Measurements from ENCODE around the gene ENPP6.
"Not testable (repeated sequence)": the region's sequence is repeated elsewhere in the genome, so short reads cannot be mapped to it uniquely, and the experiment has no call there.

The ENPP6 gene

GRCh38 chr4:184215709-184216328, 1.9 kb downstream of the ENPP6 start:
- H3K9me3 ChIP-seq (replicated peaks; ENCODE audit: insufficient read depth, low read length), result no peaks in the 10 kb centered on the region
- no peaks in the 10 kb centered on the region for H3K9me2 ChIP-seq (replicated peaks; ENCODE audit: insufficient read depth, low read length)
- no peaks in the 10 kb centered on the region for H3K36me3 ChIP-seq (replicated peaks; ENCODE audit: insufficient read depth, low read length)
- no peak overlapping the region for H3K4me3 ChIP-seq (ENCODE audit: low read length)
- no peak overlapping the region for H3K27ac ChIP-seq (ENCODE audit: low read length)
- no peaks in the 10 kb centered on the region for H3K27me3 ChIP-seq (replicated peaks; ENCODE audit: insufficient read depth, low read length)
- no peak for DNase-seq
- no peak overlapping the region for H2AFZ ChIP-seq (ENCODE audit: low read length)
- TF ChIP-seq CTCF (IDR thresholded peaks at IDR 0.05; ENCODE audit: low read length) (no peak), EZH2phosphoT487 (IDR thresholded peaks at IDR 0.05; ENCODE audit: low read length) (no peak), EZH2 (optimal IDR thresholded peaks at IDR 0.05; ENCODE audit: low read depth, low read length) (no peak)
- H3K4me2 ChIP-seq (ENCODE audit: low read depth, low read length), result no peak overlapping the region
- H3K79me2 ChIP-seq (ENCODE audit: low read length), result no peaks in the 10 kb centered on the region
- H3K4me1 ChIP-seq (ENCODE audit: low read length), result no peaks in the 10 kb centered on the region
- no peaks in the 10 kb centered on the region for H3F3A ChIP-seq (ENCODE audit: insufficient read depth, low read length)
- H4K20me1 ChIP-seq (ENCODE audit: insufficient read depth, low read length), result no peaks in the 10 kb centered on the region
- H3K9ac ChIP-seq (ENCODE audit: low read length), result no peak overlapping the region

DNA sequence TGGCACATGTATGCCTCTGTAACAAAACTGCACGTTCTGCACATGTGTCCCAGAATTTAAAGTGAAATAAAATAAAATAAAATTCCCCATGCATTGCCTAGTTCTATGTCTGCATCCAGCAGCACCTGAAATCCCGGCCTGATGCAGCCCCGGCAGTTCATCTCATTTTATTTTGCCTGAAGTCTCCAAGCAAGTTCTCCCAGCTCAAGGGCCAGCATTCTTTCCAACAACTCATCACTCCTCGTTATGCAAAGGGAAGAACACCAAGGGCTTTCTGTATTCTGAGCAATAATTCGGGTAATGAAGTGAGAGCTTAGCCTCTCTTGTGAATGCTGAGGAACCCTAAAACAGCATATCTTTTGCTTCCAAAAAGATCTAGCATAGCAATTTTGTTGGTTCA, 2.7 kb downstream of the ENPP6 start:
- Histone ChIP-seq H2AFZ (ENCODE audit: low read length) (no peak overlapping the region), H3F3A (ENCODE audit: insufficient read depth, low read length) (no peaks in the 10 kb centered on the region), H3K36me3 (replicated peaks; ENCODE audit: insufficient read depth, low read length) (no peaks in the 10 kb centered on the region), H3K9me2 (replicated peaks; ENCODE audit: insufficient read depth, low read length) (no peaks in the 10 kb centered on the region), H3K4me2 (ENCODE audit: low read depth, low read length) (no peak overlapping the region), H3K9me3 (replicated peaks; ENCODE audit: insufficient read depth, low read length) (no peaks in the 10 kb centered on the region), H3K4me3 (ENCODE audit: low read length) (no peak overlapping the region), H3K9ac (ENCODE audit: low read length) (no peak overlapping the region), H3K4me1 (ENCODE audit: low read length) (no peaks in the 10 kb centered on the region), H3K27me3 (replicated peaks; ENCODE audit: insufficient read depth, low read length) (no peaks in the 10 kb centered on the region), H4K20me1 (ENCODE audit: insufficient read depth, low read length) (no peaks in the 10 kb centered on the region), H3K27ac (ENCODE audit: low read length) (no peak overlapping the region), H3K79me2 (ENCODE audit: low read length) (no peaks in the 10 kb centered on the region)
- no peak for DNase-seq
- TF ChIP-seq EZH2phosphoT487 (IDR thresholded peaks at IDR 0.05; ENCODE audit: low read length), result no peak
- no peak for TF ChIP-seq CTCF (IDR thresholded peaks at IDR 0.05; ENCODE audit: low read length)
- no peak for TF ChIP-seq EZH2 (optimal IDR thresholded peaks at IDR 0.05; ENCODE audit: low read depth, low read length)

DNA sequence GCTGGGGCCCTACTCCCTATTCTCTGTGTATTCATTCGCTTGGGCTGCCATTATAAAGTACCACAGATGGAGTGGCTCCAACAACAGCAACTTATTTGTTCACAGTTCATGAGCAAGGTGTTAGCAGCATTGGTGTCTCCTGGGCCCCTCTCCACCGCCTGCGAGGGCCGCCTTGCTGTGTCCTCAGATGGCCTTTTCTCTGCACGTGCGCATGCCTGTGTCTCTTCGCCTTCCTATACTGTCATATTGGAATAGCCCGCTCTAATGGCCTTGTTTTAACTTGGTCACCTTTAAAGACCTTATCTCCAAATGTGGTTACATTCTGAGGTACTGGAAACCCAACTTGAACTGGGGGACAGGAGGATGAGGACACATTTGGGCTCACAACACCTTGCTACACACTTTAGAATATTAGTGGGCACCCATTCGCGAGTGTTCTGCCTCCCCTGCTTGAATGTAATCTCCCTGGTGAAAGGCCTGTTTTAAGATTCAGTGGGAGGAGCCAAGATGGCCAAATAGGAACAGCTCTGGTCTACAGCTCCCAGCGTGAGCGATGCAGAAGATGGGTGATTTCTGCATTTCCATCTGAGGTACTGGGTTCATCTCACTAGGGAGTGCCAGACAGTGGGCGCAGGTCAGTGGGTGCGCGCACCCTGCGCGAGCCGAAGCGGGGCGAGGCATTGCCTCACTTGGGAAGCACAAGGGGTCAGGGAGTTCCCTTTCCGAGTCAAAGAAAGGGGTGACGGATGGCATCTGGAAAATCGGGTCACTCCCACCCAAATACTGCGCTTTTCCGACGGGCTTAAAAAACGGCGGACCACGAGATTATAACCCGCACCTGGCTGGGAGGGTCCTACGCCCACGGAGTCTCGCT, 9.7 kb downstream of the ENPP6 start:
- H3K4me3 ChIP-seq (ENCODE audit: low read length); H3K36me3 ChIP-seq (replicated peaks; ENCODE audit: insufficient read depth, low read length); DNase-seq; H3K4me2 ChIP-seq (ENCODE audit: low read depth, low read length); H3F3A ChIP-seq (ENCODE audit: insufficient read depth, low read length); H3K9me2 ChIP-seq (replicated peaks; ENCODE audit: insufficient read depth, low read length); H3K9ac ChIP-seq (ENCODE audit: low read length); H4K20me1 ChIP-seq (ENCODE audit: insufficient read depth, low read length); H3K27me3 ChIP-seq (replicated peaks; ENCODE audit: insufficient read depth, low read length); H3K79me2 ChIP-seq (ENCODE audit: low read length); H3K4me1 ChIP-seq (ENCODE audit: low read length); H2AFZ ChIP-seq (ENCODE audit: low read length); H3K9me3 ChIP-seq (replicated peaks; ENCODE audit: insufficient read depth, low read length); H3K27ac ChIP-seq (ENCODE audit: low read length): not testable (repeated sequence)

- Histone ChIP-seq H3K27ac (ENCODE audit: low read length) (no peak overlapping the region), H4K20me1 (ENCODE audit: insufficient read depth, low read length) (no peaks in the 10 kb centered on the region), H3K27me3 (replicated peaks; ENCODE audit: insufficient read depth, low read length) (no peaks in the 10 kb centered on the region), H3K36me3 (replicated peaks; ENCODE audit: insufficient read depth, low read length) (no peaks in the 10 kb centered on the region), H3F3A (ENCODE audit: insufficient read depth, low read length) (no peaks in the 10 kb centered on the region), H3K4me3 (ENCODE audit: low read length) (no peak overlapping the region), H2AFZ (ENCODE audit: low read length) (no peak overlapping the region), H3K9me3 (replicated peaks; ENCODE audit: insufficient read depth, low read length) (no peaks in the 10 kb centered on the region), H3K9me2 (replicated peaks; ENCODE audit: insufficient read depth, low read length) (no peaks in the 10 kb centered on the region), H3K9ac (ENCODE audit: low read length) (no peak overlapping the region), H3K79me2 (ENCODE audit: low read length) (no peaks in the 10 kb centered on the region), H3K4me1 (ENCODE audit: low read length) (no peaks in the 10 kb centered on the region), H3K4me2 (ENCODE audit: low read depth, low read length) (no peak overlapping the region)
- TF ChIP-seq EZH2phosphoT487 (IDR thresholded peaks at IDR 0.05; ENCODE audit: low read length), result no peak
- TF ChIP-seq EZH2 (optimal IDR thresholded peaks at IDR 0.05; ENCODE audit: low read depth, low read length), result no peak
- TF ChIP-seq CTCF (IDR thresholded peaks at IDR 0.05; ENCODE audit: low read length), result no peak
- DNase-seq, result no peak
Measured at GRCh38 chr4:184205243-184205642, 12.4 kb downstream of the ENPP6 start.
